GM06990 (cell line): ENCODE data around the gene MPP1.
"Not testable (repeated sequence)": the region's sequence is repeated elsewhere in the genome, so short reads cannot be mapped to it uniquely, and the experiment has no call there.

ENCODE experiments used
- DNase-seq: peaks from one replicate; pipeline ENCODE4 v3.0.0-alpha.2; 2011; ENCODE audit not compliant: insufficient read length; ENCODE audit errors: extremely low read depth
- H3K27me3 ChIP-seq: replicated peaks from 2 replicates; pipeline ENCODE4 v1.6.0; 2011; ENCODE audit warnings: low read length; ENCODE audit not compliant: control insufficient read depth, insufficient read depth
- H3K36me3 ChIP-seq: 2 replicates; pipeline ENCODE4 v1.5.1; 2011; ENCODE audit warnings: low read length; ENCODE audit not compliant: control insufficient read depth, insufficient read depth
- H3K4me3 ChIP-seq: replicated peaks from 2 replicates; pipeline ENCODE4 v1.5.1; 2011; ENCODE audit warnings: low read depth, mild to moderate bottlenecking, control low read depth, low read length
- CTCF ChIP-seq: IDR thresholded peaks from 2 replicates; pipeline ENCODE4 v1.5.1; 2011; ENCODE audit warnings: low read length, control low read depth, mild to moderate bottlenecking, inconsistent platforms; ENCODE audit not compliant: insufficient read depth, poor library complexity, severe bottlenecking

MPP1 gene

GRCh38 chrX:154824638-154825037, 19.4 kb upstream of the MPP1 start:
- no peak for TF ChIP-seq CTCF
- Histone ChIP-seq H3K36me3 (no peaks in the 10 kb centered on the region), H3K4me3 (no peak overlapping the region), H3K27me3 (no peaks in the 10 kb centered on the region)
- DNase-seq, result no peak

- Histone ChIP-seq H3K4me3 (no peak overlapping the region), H3K27me3 (no peaks in the 10 kb centered on the region), H3K36me3 (no peaks in the 10 kb centered on the region)
- no peak for TF ChIP-seq CTCF
- no peak for DNase-seq
These were observed 16.7 kb upstream of the MPP1 start for GRCh38 chrX:154822029-154822428.

- DNase-seq, result no peak
- H3K4me3 ChIP-seq, result no peak overlapping the region
- H3K36me3 ChIP-seq, result no peaks in the 10 kb centered on the region
- TF ChIP-seq CTCF, result no peak
- H3K27me3 ChIP-seq, result no peaks in the 10 kb centered on the region
These were observed 16.2 kb upstream of the MPP1 start for GRCh38 chrX:154821523-154821922.

- H3K27me3 ChIP-seq, result no peaks in the 10 kb centered on the region
- no peak for DNase-seq
- H3K36me3 ChIP-seq, result no peaks in the 10 kb centered on the region
- no peak for TF ChIP-seq CTCF
- no peak overlapping the region for H3K4me3 ChIP-seq
These were observed 14.6 kb upstream of the MPP1 start for GRCh38 chrX:154819771-154820341.

- DNase-seq, result no peak
- no peak overlapping the region for H3K4me3 ChIP-seq
- TF ChIP-seq CTCF, result no peak
- no peaks in the 10 kb centered on the region for H3K36me3 ChIP-seq
- H3K27me3 ChIP-seq, result no peaks in the 10 kb centered on the region
These were observed 13.9 kb upstream of the MPP1 start for GRCh38 chrX:154818916-154819770.

- H3K4me3 ChIP-seq, H3K36me3 ChIP-seq, H3K27me3 ChIP-seq, DNase-seq: not testable (repeated sequence)
These were observed 11.8 kb upstream of the MPP1 start for GRCh38 chrX:154817048-154817618.

GRCh38 chrX:154816326-154816898, 11.1 kb upstream of the MPP1 start:
- H3K4me3 ChIP-seq, DNase-seq, H3K36me3 ChIP-seq, H3K27me3 ChIP-seq: not testable (repeated sequence)
